ENCODE data around the gene LYAR.

Gene LYAR

GRCh38 chr4:4289597-4289940, 385 bp downstream of the LYAR start:
- no peak for TF ChIP-seq EZH2phosphoT487 (conservative IDR thresholded peaks at IDR 0.05; ENCODE audit: low read length)
- H3K9me3 ChIP-seq (ENCODE audit: insufficient read depth, low read length): no peaks in the 10 kb centered on the region
- H4K20me1 ChIP-seq (ENCODE audit: low read depth, low read length): no peaks in the 10 kb centered on the region
- H2AFZ ChIP-seq (ENCODE audit: low read depth, low read length, severe bottlenecking): peak overlapping the region; percentile 43
- no peaks in the 10 kb centered on the region for H3F3A ChIP-seq (ENCODE audit: insufficient read depth)
- 0 out of 2 replicates have a peak, but pooled peaks cover 4% of the 10 kb centered on the region for H3K36me3 ChIP-seq (ENCODE audit: low read length)
- no peaks in the 10 kb centered on the region for H3K27me3 ChIP-seq (ENCODE audit: low read length)
- no peaks in the 10 kb centered on the region for H3K9me2 ChIP-seq (replicated peaks; ENCODE audit: insufficient read depth, low read length)
- H3K4me3 ChIP-seq (ENCODE audit: insufficient read depth, low read length, poor library complexity, severe bottlenecking): peak overlapping the region; percentile 97
- H3K27ac ChIP-seq (ENCODE audit: low read depth, low read length): peak overlapping the region; percentile 43
- H3K9ac ChIP-seq (ENCODE audit: low read length): peak overlapping the region; percentile 96
- peaks cover 83% of the 10 kb centered on the region for H3K79me2 ChIP-seq (ENCODE audit: insufficient read depth, low read length)
- H3K4me2 ChIP-seq (ENCODE audit: low read depth, low read length, poor library complexity, severe bottlenecking): peak overlapping the region; percentile 92

DNA sequence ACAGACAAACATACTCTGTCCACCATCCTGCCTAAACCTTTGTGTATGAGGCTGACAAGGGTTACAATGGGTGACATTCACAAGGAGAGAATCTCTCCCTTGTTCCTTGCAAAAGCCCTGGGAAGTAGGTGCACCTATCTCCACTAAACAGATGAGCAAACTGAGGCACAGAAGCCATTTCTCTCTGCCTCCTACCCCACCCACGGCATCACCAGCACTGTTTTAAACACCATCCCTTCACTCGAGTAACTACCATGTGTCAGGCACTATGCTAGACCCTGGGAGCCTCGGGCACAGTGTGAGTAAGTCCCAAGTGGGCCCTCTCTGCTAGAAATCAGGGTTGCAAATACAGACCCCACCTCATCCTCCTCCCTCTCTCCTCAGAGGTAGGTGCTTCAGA, 899 bp downstream of the LYAR start:
- TF ChIP-seq EZH2phosphoT487 (conservative IDR thresholded peaks at IDR 0.05; ENCODE audit: low read length): no peak
- TF ChIP-seq, protein P1, sequence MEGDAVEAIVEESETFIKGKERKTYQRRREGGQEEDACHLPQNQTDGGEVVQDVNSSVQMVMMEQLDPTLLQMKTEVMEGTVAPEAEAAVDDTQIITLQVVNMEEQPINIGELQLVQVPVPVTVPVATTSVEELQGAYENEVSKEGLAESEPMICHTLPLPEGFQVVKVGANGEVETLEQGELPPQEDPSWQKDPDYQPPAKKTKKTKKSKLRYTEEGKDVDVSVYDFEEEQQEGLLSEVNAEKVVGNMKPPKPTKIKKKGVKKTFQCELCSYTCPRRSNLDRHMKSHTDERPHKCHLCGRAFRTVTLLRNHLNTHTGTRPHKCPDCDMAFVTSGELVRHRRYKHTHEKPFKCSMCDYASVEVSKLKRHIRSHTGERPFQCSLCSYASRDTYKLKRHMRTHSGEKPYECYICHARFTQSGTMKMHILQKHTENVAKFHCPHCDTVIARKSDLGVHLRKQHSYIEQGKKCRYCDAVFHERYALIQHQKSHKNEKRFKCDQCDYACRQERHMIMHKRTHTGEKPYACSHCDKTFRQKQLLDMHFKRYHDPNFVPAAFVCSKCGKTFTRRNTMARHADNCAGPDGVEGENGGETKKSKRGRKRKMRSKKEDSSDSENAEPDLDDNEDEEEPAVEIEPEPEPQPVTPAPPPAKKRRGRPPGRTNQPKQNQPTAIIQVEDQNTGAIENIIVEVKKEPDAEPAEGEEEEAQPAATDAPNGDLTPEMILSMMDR (IDR thresholded peaks at IDR 0.05; ENCODE audit: insufficient read depth, low read length, poor library complexity, severe bottlenecking): no peak
- Histone ChIP-seq H3K27ac (ENCODE audit: low read depth, low read length) (0 out of 2 replicates have a peak overlapping the region, but pooled peaks have one; percentile 43), H3K79me2 (ENCODE audit: insufficient read depth, low read length) (peaks cover 81% of the 10 kb centered on the region), H2AFZ (ENCODE audit: low read depth, low read length, severe bottlenecking) (no peak overlapping the region), H3K4me3 (ENCODE audit: insufficient read depth, low read length, poor library complexity, severe bottlenecking) (peak overlapping the region; percentile 97), H3K4me2 (ENCODE audit: low read depth, low read length, poor library complexity, severe bottlenecking) (peak overlapping the region; percentile 92), H3K9me3 (ENCODE audit: insufficient read depth, low read length) (no peaks in the 10 kb centered on the region), H3K27me3 (ENCODE audit: low read length) (no peaks in the 10 kb centered on the region), H3K9me2 (replicated peaks; ENCODE audit: insufficient read depth, low read length) (no peaks in the 10 kb centered on the region), H4K20me1 (ENCODE audit: low read depth, low read length) (no peaks in the 10 kb centered on the region), H3F3A (ENCODE audit: insufficient read depth) (no peaks in the 10 kb centered on the region), H3K36me3 (ENCODE audit: low read length) (peaks cover 5% of the 10 kb centered on the region; the same call in 1 of the 2 replicates), H3K9ac (ENCODE audit: low read length) (peak overlapping the region; percentile 96)

DNA sequence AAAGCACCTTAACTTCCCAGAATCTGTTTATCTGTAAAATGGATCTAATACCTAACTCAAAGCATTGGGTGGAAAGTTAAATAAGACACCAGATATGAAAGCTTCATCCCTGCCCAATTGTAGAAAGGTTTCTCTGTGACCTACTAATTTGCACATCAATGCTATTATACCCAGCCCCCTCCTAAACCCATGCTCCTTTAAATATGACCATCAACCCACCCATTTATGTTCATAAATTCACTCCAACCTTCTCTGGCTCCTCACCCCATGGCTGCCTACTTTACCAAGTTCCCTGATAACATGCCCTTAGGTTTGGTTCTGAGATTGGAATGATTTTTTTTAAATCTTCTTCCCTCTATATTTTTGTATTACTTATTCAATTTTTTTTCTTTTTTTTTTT, 1.9 kb downstream of the LYAR start:
- TF ChIP-seq, protein P1 (IDR thresholded peaks at IDR 0.05; ENCODE audit: insufficient read depth, low read length, poor library complexity, severe bottlenecking): no peak
- no peak for TF ChIP-seq EZH2phosphoT487 (conservative IDR thresholded peaks at IDR 0.05; ENCODE audit: low read length)
- no peak overlapping the region for H3K27ac ChIP-seq (ENCODE audit: low read depth, low read length)

DNA sequence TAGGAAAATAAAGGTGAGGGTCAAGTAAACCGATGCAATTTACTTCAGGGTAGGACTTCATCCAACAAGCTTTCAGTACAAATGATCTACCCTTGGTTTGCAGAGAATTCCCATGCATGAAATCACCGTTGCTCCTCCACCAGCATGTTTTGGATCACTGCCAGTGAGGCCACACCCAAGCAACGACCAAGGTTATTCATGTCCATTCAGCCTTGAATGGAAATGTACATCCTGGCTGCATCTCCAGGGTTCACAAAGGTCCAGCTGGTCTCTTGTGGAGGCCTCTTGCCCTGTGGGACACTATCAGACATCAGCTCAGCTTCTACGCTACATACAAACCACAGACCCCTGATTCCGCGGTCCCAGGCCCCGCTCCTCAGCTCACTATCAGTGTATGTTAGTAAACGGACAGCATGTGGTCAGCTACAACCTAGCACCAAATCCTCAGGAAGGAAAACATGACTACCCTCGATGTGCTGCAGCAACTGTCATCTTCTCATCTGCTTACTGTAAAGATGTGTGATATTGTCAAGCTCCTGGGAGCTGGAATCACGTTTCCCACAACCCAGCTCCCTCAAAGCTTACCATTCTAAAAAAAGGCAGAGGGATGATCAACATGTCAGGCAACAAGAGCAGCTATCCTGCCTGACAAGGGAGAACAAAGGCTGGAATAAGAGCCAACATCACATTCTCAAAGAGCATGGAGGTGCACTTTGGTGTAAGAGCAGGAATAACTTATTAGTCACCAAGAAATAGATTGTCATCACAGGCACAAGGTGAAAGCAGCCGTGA, 4.9 kb downstream of the LYAR start:
- Histone ChIP-seq H3F3A (ENCODE audit: insufficient read depth) (peaks cover 6% of the 10 kb centered on the region; the same call in 1 of the 2 replicates), H2AFZ (ENCODE audit: low read depth, low read length, severe bottlenecking) (no peak overlapping the region), H3K9me2 (replicated peaks; ENCODE audit: insufficient read depth, low read length) (no peaks in the 10 kb centered on the region), H3K4me3 (ENCODE audit: insufficient read depth, low read length, poor library complexity, severe bottlenecking) (no peak overlapping the region), H3K36me3 (ENCODE audit: low read length) (peaks cover 29% of the 10 kb centered on the region; the same call in 1 of the 2 replicates), H3K4me2 (ENCODE audit: low read depth, low read length, poor library complexity, severe bottlenecking) (no peak overlapping the region), H3K79me2 (ENCODE audit: insufficient read depth, low read length) (peaks cover 53% of the 10 kb centered on the region), H3K9ac (ENCODE audit: low read length) (no peak overlapping the region), H3K27me3 (ENCODE audit: low read length) (no peaks in the 10 kb centered on the region), H4K20me1 (ENCODE audit: low read depth, low read length) (no peaks in the 10 kb centered on the region), H3K27ac (ENCODE audit: low read depth, low read length) (no peak overlapping the region), H3K9me3 (ENCODE audit: insufficient read depth, low read length) (no peaks in the 10 kb centered on the region)
- TF ChIP-seq EZH2phosphoT487 (conservative IDR thresholded peaks at IDR 0.05; ENCODE audit: low read length): no peak
- TF ChIP-seq, protein P1 (IDR thresholded peaks at IDR 0.05; ENCODE audit: insufficient read depth, low read length, poor library complexity, severe bottlenecking): no peak

More for the DNA sequence above, 1.9 kb downstream of the LYAR start:
- H3K9ac ChIP-seq (ENCODE audit: low read length): no peak overlapping the region
- peaks cover 13% of the 10 kb centered on the region; the same call in 1 of the 2 replicates for H3K36me3 ChIP-seq (ENCODE audit: low read length)
- no peaks in the 10 kb centered on the region for H3K9me2 ChIP-seq (replicated peaks; ENCODE audit: insufficient read depth, low read length)
- H3K79me2 ChIP-seq (ENCODE audit: insufficient read depth, low read length): peaks cover 79% of the 10 kb centered on the region
- no peaks in the 10 kb centered on the region for H3K9me3 ChIP-seq (ENCODE audit: insufficient read depth, low read length)
- no peaks in the 10 kb centered on the region for H3F3A ChIP-seq (ENCODE audit: insufficient read depth)
- H4K20me1 ChIP-seq (ENCODE audit: low read depth, low read length): no peaks in the 10 kb centered on the region
- H3K4me3 ChIP-seq (ENCODE audit: insufficient read depth, low read length, poor library complexity, severe bottlenecking): no peak overlapping the region
- peak overlapping the region; percentile 92 for H3K4me2 ChIP-seq (ENCODE audit: low read depth, low read length, poor library complexity, severe bottlenecking)
- H2AFZ ChIP-seq (ENCODE audit: low read depth, low read length, severe bottlenecking): no peak overlapping the region
- H3K27me3 ChIP-seq (ENCODE audit: low read length): no peaks in the 10 kb centered on the region
